Choroid plexus epithelial cell (primary cell): Measurements from ENCODE around the gene SLC25A10.

Experiments used
- DNase-seq: peaks from one replicate; pipeline ENCODE4 v3.0.0-alpha.2; 2010; ENCODE audit warnings: low read depth
- H3K4me3 ChIP-seq: 2 replicates; pipeline ENCODE4 v1.5.1; 2011; ENCODE audit warnings: low read depth, mild to moderate bottlenecking, control low read depth, low read length, moderate library complexity
- CTCF ChIP-seq: conservative IDR thresholded peaks from 2 replicates; pipeline ENCODE4 v1.5.1; 2011; ENCODE audit warnings: low read depth, mild to moderate bottlenecking, control low read depth, inconsistent platforms, low read length, moderate library complexity

SLC25A10 gene

GRCh38 chr17:81687770-81688541, 24.1 kb upstream of the SLC25A10 start:
- no peak for TF ChIP-seq CTCF
- DNase-seq = no peak
- H3K4me3 ChIP-seq = no peak overlapping the region

- no peak overlapping the region for H3K4me3 ChIP-seq
- no peak for DNase-seq
- no peak for TF ChIP-seq CTCF
Measured at GRCh38 chr17:81688616-81689015, 23.5 kb upstream of the SLC25A10 start.

- H3K4me3 ChIP-seq = no peak overlapping the region
- no peak for TF ChIP-seq CTCF
- DNase-seq = no peak
Measured at GRCh38 chr17:81690066-81690465, 22.0 kb upstream of the SLC25A10 start.

GRCh38 chr17:81690549-81690948, 21.5 kb upstream of the SLC25A10 start:
- no peak for TF ChIP-seq CTCF
- DNase-seq = no peak
- H3K4me3 ChIP-seq = no peak overlapping the region

- no peak overlapping the region for H3K4me3 ChIP-seq
- TF ChIP-seq CTCF = no peak
- DNase-seq = no peak
Measured at GRCh38 chr17:81691196-81691595, 20.9 kb upstream of the SLC25A10 start.

- H3K4me3 ChIP-seq = no peak overlapping the region
- TF ChIP-seq CTCF = no peak
- DNase-seq = no peak
Measured at GRCh38 chr17:81691608-81692007, 20.5 kb upstream of the SLC25A10 start.

- H3K4me3 ChIP-seq = no peak overlapping the region
- DNase-seq = no peak
- TF ChIP-seq CTCF = peak; percentile 24
Measured at GRCh38 chr17:81693509-81694210, 18.4 kb upstream of the SLC25A10 start.
